Lower lobe of right lung (tissue), 2 donors: ENCODE data around the gene SALL1. TPM values are rescaled to one million over a fixed set of nuclear protein-coding genes. Genes with fewer than 3 reads are reported as not detected.

Source experiments
- ATAC-seq, 2 donors: fragments of 200-7000 bp; cut with Tn5 transposase; one replicate each; pipeline ENCODE4 v1.9.1; 2020 to 2022; ENCODE audit warnings: mild to moderate bottlenecking in 2 of 2, moderate library complexity in 2 of 2
- DNase-seq: peaks from one replicate; pipeline ENCODE4 v3.0.0-alpha.2; 2020
- H3K27ac ChIP-seq: fragments of 200-600 bp; one replicate; pipeline ENCODE4 v1.8.0; 2022
- H3K27me3 ChIP-seq: fragments of 200-600 bp; one replicate; pipeline ENCODE4 v1.8.0; 2022; ENCODE audit warnings: low read depth
- H3K36me3 ChIP-seq: fragments of 200-600 bp; one replicate; pipeline ENCODE4 v1.8.0; 2022; ENCODE audit warnings: mild to moderate bottlenecking
- H3K4me1 ChIP-seq: fragments of 200-600 bp; one replicate; pipeline ENCODE4 v1.8.0; 2022
- H3K4me3 ChIP-seq: fragments of 200-600 bp; one replicate; pipeline ENCODE4 v1.8.0; 2022; ENCODE audit warnings: mild to moderate bottlenecking
- H3K9me3 ChIP-seq: fragments of 200-600 bp; one replicate; pipeline ENCODE4 v1.8.0; 2022
- CTCF ChIP-seq: fragments of 200-600 bp; IDR thresholded peaks from one replicate; pipeline ENCODE4 v1.8.0; 2022; ENCODE audit warnings: antibody characterized with exemption, mild to moderate bottlenecking
- intact Hi-C: fragments of 100-400 bp; cut with DNase I; formaldehyde crosslinking; loops from one replicate; pipeline ENCODE4 v1.11.0; 2022
- total RNA-seq: library from RNA; stranded (reverse); fragmentation: NEBNext Ultra II Directional; extraction: Animal tissue kit (Norgen Biotek cat#: 25700); gene quantifications from one replicate; pipeline ENCODE4 v1.2.1, GENCODE V29; 2021
- donor health status: DM: no; HTN: yes; CAD: no; lungs with severe emphysema.

SALL1 gene
- total RNA-seq, 1 donor from 2014 or later, result not detected

GRCh38 chr16:51116353-51116752, 34.7 kb downstream of the SALL1 start:
- Histone ChIP-seq H3K36me3 (no peaks in the 10 kb centered on the region), H3K27ac (no peak overlapping the region), H3K9me3 (no peaks in the 10 kb centered on the region), H3K4me3 (no peak overlapping the region), H3K4me1 (no peaks in the 10 kb centered on the region), H3K27me3 (peaks cover 26% of the 10 kb centered on the region)
- no peak for DNase-seq
- no peak for TF ChIP-seq CTCF
- intact Hi-C loops, result no loop called here
- no peak for ATAC-seq

- Histone ChIP-seq H3K4me1 (no peaks in the 10 kb centered on the region), H3K9me3 (no peaks in the 10 kb centered on the region), H3K36me3 (no peaks in the 10 kb centered on the region), H3K27me3 (peaks cover 31% of the 10 kb centered on the region), H3K27ac (no peak overlapping the region), H3K4me3 (no peak overlapping the region)
- DNase-seq (no peak), ATAC-seq (no peak)
- TF ChIP-seq CTCF, result no peak
- intact Hi-C loops, result no loop called here
Measured at GRCh38 chr16:51114382-51114781, 36.7 kb downstream of the SALL1 start.

GRCh38 chr16:51113236-51114125, 37.6 kb downstream of the SALL1 start:
- TF ChIP-seq CTCF, result no peak
- DNase-seq (no peak), ATAC-seq (no peak)
- Histone ChIP-seq H3K27me3 (peaks cover 31% of the 10 kb centered on the region), H3K4me1 (no peaks in the 10 kb centered on the region), H3K36me3 (no peaks in the 10 kb centered on the region), H3K9me3 (no peaks in the 10 kb centered on the region), H3K4me3 (no peak overlapping the region), H3K27ac (no peak overlapping the region)
- intact Hi-C loops, result no loop called here

- DNase-seq, result no peak
- TF ChIP-seq CTCF, result no peak
- ATAC-seq, result no peak
- Histone ChIP-seq H3K27ac (no peak overlapping the region), H3K36me3 (no peaks in the 10 kb centered on the region), H3K27me3 (peaks cover 31% of the 10 kb centered on the region), H3K9me3 (no peaks in the 10 kb centered on the region), H3K4me1 (no peaks in the 10 kb centered on the region), H3K4me3 (no peak overlapping the region)
- intact Hi-C loops, result no loop called here
Measured at GRCh38 chr16:51112323-51112722, 38.7 kb downstream of the SALL1 start.

- peaks cover 31% of the 10 kb centered on the region for H3K27me3 ChIP-seq
- intact Hi-C loops, result no loop called here
- H3K27ac ChIP-seq, result no peak overlapping the region
- no peaks in the 10 kb centered on the region for H3K9me3 ChIP-seq
- no peak for ATAC-seq
- no peak overlapping the region for H3K4me3 ChIP-seq
- H3K4me1 ChIP-seq, result no peaks in the 10 kb centered on the region
- no peaks in the 10 kb centered on the region for H3K36me3 ChIP-seq
- no peak for DNase-seq
- TF ChIP-seq CTCF, result no peak
Measured at GRCh38 chr16:51111759-51112158, 39.3 kb downstream of the SALL1 start.
